Progenitor cell of endocrine pancreas (in vitro differentiated cells): Measurements from ENCODE around the gene PCED1A. TPM values are rescaled to one million over a fixed set of nuclear protein-coding genes. Genes with fewer than 3 reads are reported as not detected.

Experiments used
- DNase-seq: peaks from one replicate; pipeline ENCODE4 v3.0.0; 2021; ENCODE audit warnings: low spot score; ENCODE audit not compliant: unreplicated experiment
- H3K27ac Mint-ChIP-seq: 2 replicates; pipeline ENCODE4 v1.8.0; 2021; ENCODE audit warnings: mild to moderate bottlenecking, moderate library complexity, mixed read lengths
- H3K27me3 Mint-ChIP-seq: 2 replicates; pipeline ENCODE4 v1.8.0; 2021; ENCODE audit warnings: mixed read lengths
- H3K36me3 Mint-ChIP-seq: 2 replicates; pipeline ENCODE4 v1.8.0; 2022; ENCODE audit warnings: mixed read lengths; ENCODE audit not compliant: insufficient read depth
- H3K4me1 Mint-ChIP-seq: 2 replicates; pipeline ENCODE4 v1.8.0; 2021; ENCODE audit warnings: low read depth, mixed read lengths
- H3K4me3 Mint-ChIP-seq: 2 replicates; pipeline ENCODE4 v1.8.0; 2021; ENCODE audit warnings: low read depth, mild to moderate bottlenecking, moderate library complexity, mixed read lengths
- H3K9me3 Mint-ChIP-seq: 2 replicates; pipeline ENCODE4 v1.8.0; 2021; ENCODE audit warnings: low read depth, mixed read lengths
- CTCF ChIP-seq: fragments of 200-600 bp; sonication (generic); IDR thresholded peaks from one replicate; pipeline ENCODE4 v1.5.0; 2021; ENCODE audit warnings: antibody characterized with exemption, mild to moderate bottlenecking; ENCODE audit not compliant: unreplicated experiment
- long read RNA-seq: library from polyadenylated mRNA; unstranded; transcript quantifications from one replicate; pipeline ENCODE4 v2.0.0, GENCODE V29; 2020
- total RNA-seq: library from RNA; stranded (reverse); gene quantifications from 2 replicates; pipeline ENCODE4 v1.2.1, GENCODE V29; 2021

PCED1A gene
- 81.1 and 89.2 TPM in 2 replicates for total RNA-seq
- long read RNA-seq, partial matches to known transcripts = 1 of 5 reads
- long read RNA-seq, other reads (novel, unspliced or antisense) = 4 of 5 reads

- Mint-ChIP-seq H3K27me3 (no peaks in the 10 kb centered on the region), H3K4me3 (peak within 1 kb of the TSS; percentile 85), H3K4me1 (peaks cover 6% of the 10 kb centered on the region), H3K36me3 (peaks cover 7% of the 10 kb centered on the region), H3K27ac (peak within 1 kb of the TSS; percentile 88), H3K9me3 (no peaks in the 10 kb centered on the region)
- DNase-seq = peak; percentile 69
- TF ChIP-seq CTCF = no peak
Measured at GRCh38 chr20:2840138-2840966, at the start of gene PCED1A, which contains the start of gene VPS16. Gene PCED1A (minus strand): TSS chr20:2840655. CDS start chr20:2839912, 743 bp downstream. Gene VPS16 (plus strand): TSS chr20:2840745. CDS start chr20:2840775, 30 bp downstream.

- no peak for TF ChIP-seq CTCF
- Mint-ChIP-seq H3K36me3 (peaks cover 4% of the 10 kb centered on the region), H3K9me3 (peaks cover 4% of the 10 kb centered on the region), H3K27ac (no peak overlapping the region), H3K4me1 (peaks cover 3% of the 10 kb centered on the region), H3K4me3 (no peak overlapping the region), H3K27me3 (no peaks in the 10 kb centered on the region)
- DNase-seq = no peak
Measured at GRCh38 chr20:2889797-2890196, 49.3 kb upstream of the PCED1A start.

- no peak for TF ChIP-seq CTCF
- Mint-ChIP-seq H3K4me3 (no peak overlapping the region), H3K9me3 (peaks cover 1% of the 10 kb centered on the region), H3K36me3 (peaks cover 1% of the 10 kb centered on the region), H3K27ac (no peak overlapping the region), H3K27me3 (no peaks in the 10 kb centered on the region), H3K4me1 (peaks cover 3% of the 10 kb centered on the region)
- DNase-seq = no peak
Measured at GRCh38 chr20:2889209-2889608, 48.8 kb upstream of the PCED1A start.

GRCh38 chr20:2888224-2888955 is 47.9 kb upstream of the PCED1A start:
- no peak for DNase-seq
- Mint-ChIP-seq H3K27ac (no peak overlapping the region), H3K9me3 (no peaks in the 10 kb centered on the region), H3K36me3 (peaks cover 1% of the 10 kb centered on the region), H3K4me3 (no peak overlapping the region), H3K27me3 (no peaks in the 10 kb centered on the region), H3K4me1 (peaks cover 3% of the 10 kb centered on the region)
- no peak for TF ChIP-seq CTCF

GRCh38 chr20:2887715-2888114 is 47.3 kb upstream of the PCED1A start:
- no peaks in the 10 kb centered on the region for H3K9me3 Mint-ChIP-seq
- H3K27ac Mint-ChIP-seq = peak overlapping the region; percentile 49
- H3K36me3 Mint-ChIP-seq = peaks cover 1% of the 10 kb centered on the region
- H3K4me3 Mint-ChIP-seq = no peak overlapping the region
- no peak for TF ChIP-seq CTCF
- H3K27me3 Mint-ChIP-seq = no peaks in the 10 kb centered on the region
- peaks cover 3% of the 10 kb centered on the region for H3K4me1 Mint-ChIP-seq
- DNase-seq = no peak
